Ovary (tissue), 9 donors: ENCODE data around the gene BNC2. TPM values are rescaled to one million over a fixed set of nuclear protein-coding genes. Genes with fewer than 3 reads are reported as not detected.

Experiments
- DNase-seq, 5 donors: peaks; one replicate each; pipeline ENCODE4 v3.0.0-alpha.2; 2019 to 2020
- H3K27ac ChIP-seq, 2 donors: fragments of 200-600 bp; one replicate each; pipeline versions ENCODE4 v1.5.1 to v1.8.0; 2019 to 2022
- H3K27me3 ChIP-seq: fragments of 200-600 bp; one replicate; pipeline ENCODE4 v1.8.0; 2022
- H3K36me3 ChIP-seq: fragments of 200-600 bp; sonication (generic); one replicate; pipeline ENCODE4 v1.5.1; 2019
- H3K4me1 ChIP-seq: one replicate; pipeline ENCODE4 v1.8.1; 2013; ENCODE audit warnings: mild to moderate bottlenecking, moderate library complexity; ENCODE audit not compliant: insufficient read depth
- H3K4me3 ChIP-seq: fragments of 200-600 bp; sonication (generic); one replicate; pipeline ENCODE4 v1.5.1; 2017
- H3K9me3 ChIP-seq, 2 donors: fragments of 200-600 bp in 1 of 2; sonication (generic) in 1 of 2; one replicate each; pipeline versions ENCODE4 v1.5.1 to v1.8.1; 2013 to 2019; ENCODE audit warnings: mild to moderate bottlenecking in 1 of 2, moderate library complexity in 1 of 2
- CTCF ChIP-seq, 3 donors: fragments of 450-650 bp in 2 of 3; fragments of 200-600 bp in 1 of 3; IDR thresholded peaks; one replicate each; pipeline versions ENCODE4 v1.5.1 to v1.8.0; 2016 to 2022; ENCODE audit warnings: antibody characterized with exemption in 3 of 3, mild to moderate bottlenecking in 1 of 3
- EP300 ChIP-seq: sonication (generic); formaldehyde crosslinking; IDR thresholded peaks from one replicate; pipeline ENCODE4 v1.6.1; 2017; ENCODE audit warnings: antibody characterized with exemption
- POLR2A ChIP-seq: fragments of 450-650 bp; IDR thresholded peaks from one replicate; pipeline ENCODE4 v1.6.1; 2017; ENCODE audit warnings: antibody characterized with exemption, mild to moderate bottlenecking, moderate library complexity
- WGBS, 3 donors: extraction: QIAGEN DNeasy Blood & Tissue Kit in 1 of 3; methylation state at CpG; one replicate each; pipeline versions ENCODE4 v1.1.5 to v1.1.7; 2013 to 2017; 5-methylcytosine and 5-hydroxymethylcytosine counted together
- intact Hi-C, 4 donors: fragments of 100-400 bp; cut with DNase I; formaldehyde crosslinking; loops; one replicate each; pipeline versions ENCODE4 v1.11.0 to v1.15.1; 2022 to 2023
- polyA plus RNA-seq, 2 donors: library from polyadenylated mRNA; stranded (reverse); fragments of 200-250 nt in 1 of 2; fragments of 350-450 nt in 1 of 2; fragmentation: Illumina TruSeq in 1 of 2; extraction: RNeasy Lipid Tissue Mini Kit (QIAGEN cat#74804) in 1 of 2; gene quantifications; one replicate each; pipeline ENCODE4 v1.2.3, GENCODE V29; 2013 to 2014
- total RNA-seq, 7 donors: library from RNA; depleted of rRNA in 2 of 7; stranded (reverse); fragments of >200 nt in 2 of 7; fragmentation: NEBNext Ultra II Directional in 3 of 7; extraction: Animal tissue kit (Norgen Biotek cat#: 25700) in 3 of 7; gene quantifications; one replicate each; pipeline versions ENCODE4 v1.1.0 to v1.2.4, GENCODE V29; 2016 to 2023
- donor health status: DM: no; HTN: no; CAD: no; lungs with moderate emphysema.
- donor health status: DM: no; HTN: no; CAD: no.
- donor health status: Bipolar disorder and iron deficiency.
- donor health status: DM: yes; HTN: yes; CAD: no.
- donor health status: DM: no; HTN: no; CAD: no.
- donor health status: DM: yes; HTN: yes; CAD: no.

The BNC2 gene
- total and polyA plus RNA-seq, 9 donors: 17.2 to 232 (median 197) TPM

- WGBS, 3 donors: 19 to 28% (median 24%) methylated on average over 2 of the region's 2 CpGs
Observed at GRCh38 chr9:16866587-16866986, 3.9 kb downstream of the BNC2 start.

GRCh38 chr9:16864649-16865434 is 5.6 kb downstream of the BNC2 start:
- 7 to 20% (median 13%) methylated on average over 10 of the region's 10 CpGs for WGBS, 3 donors
- Histone ChIP-seq H3K9me3 (no peaks in the 10 kb centered on the region), H3K4me3 (peak overlapping the region; percentile 22), H3K36me3 (no peaks in the 10 kb centered on the region), H3K4me1 (peaks cover 9% of the 10 kb centered on the region), H3K27me3 (no peaks in the 10 kb centered on the region), H3K27ac (peak overlapping the region; percentile 15 to 93)
- no peak for TF ChIP-seq POLR2A
- TF ChIP-seq CTCF (IDR thresholded peaks at IDR 0.05): no peak
- no peak for TF ChIP-seq EP300
- no peak for DNase-seq
- intact Hi-C loops: loop anchor here in 1 of 4 donors (10.0 kb wide), 1 partner anchor 160 kb away; no protein-coding TSS in a partner anchor

More at GRCh38 chr9:16866587-16866986, 3.9 kb downstream of the BNC2 start:
- peaks cover 9% of the 10 kb centered on the region for H3K4me1 ChIP-seq
- no peaks in the 10 kb centered on the region for H3K36me3 ChIP-seq
- H3K4me3 ChIP-seq: peak overlapping the region; percentile 21
- peak overlapping the region in 1 of 2 donors; percentile 93 for H3K27ac ChIP-seq
- no peak for DNase-seq
- intact Hi-C loops: loop anchor here in 1 of 4 donors (10.0 kb wide), 1 partner anchor 162 kb away; no protein-coding TSS in a partner anchor
- no peaks in the 10 kb centered on the region for H3K9me3 ChIP-seq
- H3K27me3 ChIP-seq: no peaks in the 10 kb centered on the region
- TF ChIP-seq POLR2A (no peak), CTCF (IDR thresholded peaks at IDR 0.05) (peak in 2 of 3 donors; percentile 14 to 32)

GRCh38 chr9:16848179-16848578 is 22.3 kb downstream of the BNC2 start:
- no peaks in the 10 kb centered on the region for H3K36me3 ChIP-seq
- no peaks in the 10 kb centered on the region for H3K9me3 ChIP-seq
- no peak for TF ChIP-seq CTCF (IDR thresholded peaks at IDR 0.05)
- no peak for TF ChIP-seq POLR2A
- TF ChIP-seq EP300: no peak
- no peaks in the 10 kb centered on the region for H3K27me3 ChIP-seq
- H3K4me1 ChIP-seq: peaks cover 2% of the 10 kb centered on the region
- H3K4me3 ChIP-seq: no peak overlapping the region
- H3K27ac ChIP-seq: no peak overlapping the region
- WGBS, 3 donors: 37 to 42% (median 41%) methylated on average over 3 of the region's 3 CpGs
- intact Hi-C loops: loop anchor here in 1 of 4 donors (10.0 kb wide), 1 partner anchor 63 kb away; no protein-coding TSS in a partner anchor
- DNase-seq: no peak

GRCh38 chr9:16846986-16847385 is 23.5 kb downstream of the BNC2 start:
- no peaks in the 10 kb centered on the region for H3K9me3 ChIP-seq

More at GRCh38 chr9:16846986-16847385, 23.5 kb downstream of the BNC2 start:
- Histone ChIP-seq H3K4me3 (no peak overlapping the region), H3K27ac (no peak overlapping the region), H3K36me3 (no peaks in the 10 kb centered on the region), H3K4me1 (peaks cover 2% of the 10 kb centered on the region), H3K27me3 (no peaks in the 10 kb centered on the region)
- TF ChIP-seq POLR2A (no peak), EP300 (no peak), CTCF (IDR thresholded peaks at IDR 0.05) (no peak)
- WGBS, 3 donors: 46 to 53% (median 49%) methylated on average over 3 of the region's 3 CpGs
- DNase-seq: no peak
- intact Hi-C loops: loop anchor here in 1 of 4 donors (10.0 kb wide), 1 partner anchor 62 kb away; no protein-coding TSS in a partner anchor
